ENCODE measurements around the gene PRKAR1A.

GRCh38 chr17:68534695-68535088 lies 22.5 kb downstream of the PRKAR1A start:
- TF ChIP-seq CTCF (IDR thresholded peaks at IDR 0.05; ENCODE audit: insufficient read depth, low read length, poor library complexity, severe bottlenecking): no peak
- TF ChIP-seq EZH2phosphoT487 (conservative IDR thresholded peaks at IDR 0.05; ENCODE audit: low read length): no peak
